Activated CD4-positive, alpha-beta T cell treated with anti-CD3 and anti-CD28 coated beads, Interleukin-2, amount 10 ng/mL, durations not matched to agents 7 days and 5 days (primary cell): ENCODE measurements around the gene ECHS1. TPM values are rescaled to one million over a fixed set of nuclear protein-coding genes. Genes with fewer than 3 reads are reported as not detected.
A peak's percentile ranks its signal among the peaks of the same experiment; 100 is the strongest.
"Not testable (repeated sequence)": the region's sequence is repeated elsewhere in the genome, so short reads cannot be mapped to it uniquely, and the experiment has no call there.

Experiments
- CTCF ChIA-PET: fragments of 350-600 bp; sonication (Branson Sonifier 250); formaldehyde crosslinking; loops from one replicate; lab custom pipeline; 2021; ENCODE audit warnings: antibody characterized with exemption; lab: Charles Lee
- POLR2A ChIA-PET: fragments of 350-600 bp; sonication (Branson Sonifier 250); formaldehyde crosslinking; loops from one replicate; lab custom pipeline; 2021; ENCODE audit warnings: antibody characterized with exemption; lab: Charles Lee
- DNase-seq: peaks from one replicate; pipeline ENCODE4 v3.0.0-alpha.2; 2020
- H3K27ac Mint-ChIP-seq: one replicate; pipeline ENCODE4 v1.8.0; 2021; ENCODE audit warnings: mild to moderate bottlenecking, moderate library complexity, mixed read lengths
- H3K27me3 Mint-ChIP-seq: one replicate; pipeline ENCODE4 v1.8.0; 2021; ENCODE audit warnings: mixed read lengths
- H3K36me3 Mint-ChIP-seq: one replicate; pipeline ENCODE4 v1.8.0; 2021; ENCODE audit warnings: low read depth, mixed read lengths
- H3K4me1 Mint-ChIP-seq: one replicate; pipeline ENCODE4 v1.8.0; 2021; ENCODE audit warnings: mixed read lengths
- H3K4me3 Mint-ChIP-seq: one replicate; pipeline ENCODE4 v1.8.0; 2021; ENCODE audit warnings: mild to moderate bottlenecking, moderate library complexity, mixed read lengths
- H3K9me3 Mint-ChIP-seq: one replicate; pipeline ENCODE4 v1.8.0; 2021; ENCODE audit warnings: mixed read lengths
- total RNA-seq, 2 experiments: library from RNA; stranded (reverse); gene quantifications; one replicate each; pipeline ENCODE4 v1.2.3, GENCODE V29; 2021

ECHS1 gene
- total RNA-seq = 10 to 100 TPM; 34.9 to 40.2 TPM

DNA sequence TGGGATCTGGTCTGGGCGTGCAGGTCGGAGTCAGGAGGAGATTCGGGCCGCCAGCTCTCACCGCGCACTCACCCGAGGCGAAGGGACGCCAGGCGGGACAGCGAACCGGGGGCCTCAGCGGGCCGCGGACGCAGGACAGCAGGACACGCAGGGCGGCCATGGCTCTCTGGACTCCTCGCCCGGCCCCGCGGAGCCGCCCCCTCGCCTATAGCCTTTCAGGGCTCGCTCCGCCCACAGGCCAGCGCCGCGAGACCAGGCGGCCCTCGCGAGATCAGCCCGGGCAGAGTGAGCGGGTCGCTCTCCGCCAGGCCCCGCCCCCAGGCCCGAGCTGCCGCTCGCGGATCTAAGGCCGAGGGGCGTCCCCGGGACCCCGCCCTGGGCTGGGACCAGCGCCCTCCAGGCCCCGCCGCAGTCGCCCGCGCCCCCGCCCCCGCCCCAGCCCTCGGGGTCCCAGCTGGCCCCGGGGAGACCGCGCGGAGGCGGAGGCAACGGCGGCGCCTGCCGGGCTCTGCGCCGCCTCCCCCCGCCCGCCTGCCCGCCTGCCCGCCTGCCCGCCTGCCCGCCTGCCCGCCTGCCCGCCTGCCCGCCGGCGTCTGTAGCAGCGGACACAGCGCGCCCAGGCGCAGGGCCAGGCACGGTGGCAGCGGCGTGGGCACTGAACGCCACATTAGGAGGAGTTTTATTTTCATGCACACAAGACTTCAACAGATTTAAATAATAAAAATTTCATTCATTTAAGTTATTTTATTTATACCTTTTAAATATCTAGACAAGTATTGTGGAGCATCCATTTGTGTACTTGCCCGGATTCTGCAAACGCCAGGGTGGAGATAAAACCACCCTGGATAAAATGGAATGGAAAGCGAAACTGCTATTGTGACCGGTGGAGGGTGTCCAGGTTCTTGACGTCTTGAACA lies at the start of gene ECHS1:
Gene ECHS1, minus strand, starts transcription at position 181 of the 917 bp plus-strand sequence. Its CDS starts 21 bp downstream, at position 160.
- ChIA-PET POLR2A (no interaction called here), CTCF (interaction anchor here (1.1 kb wide), 1 partner anchor 12 kb away, joined by 3 read pairs; no protein-coding TSS in a partner anchor)
- peak; percentile 95 for DNase-seq
- Mint-ChIP-seq H3K4me3 (peak within 1 kb of the TSS; percentile 75), H3K27ac (peak within 1 kb of the TSS; percentile 78), H3K36me3 (peaks cover 8% of the 10 kb centered on the region), H3K27me3 (peaks cover 3% of the 10 kb centered on the region), H3K4me1 (peaks cover 25% of the 10 kb centered on the region), H3K9me3 (no peaks in the 10 kb centered on the region)

- Mint-ChIP-seq H3K27me3 (peaks cover 3% of the 10 kb centered on the region), H3K36me3 (peaks cover 3% of the 10 kb centered on the region), H3K4me3 (no peak overlapping the region), H3K4me1 (no peaks in the 10 kb centered on the region), H3K9me3 (no peaks in the 10 kb centered on the region), H3K27ac (no peak overlapping the region)
- no peak for DNase-seq
- ChIA-PET POLR2A (interaction anchor here (0.6 kb wide), 1 partner anchor 14 kb away, joined by 4 read pairs; no protein-coding TSS in a partner anchor), CTCF (interaction anchor here (1.2 kb wide), 1 partner anchor 15 kb away, joined by 3 read pairs; no protein-coding TSS in a partner anchor)
Observed at GRCh38 chr10:133422223-133422806, 49.2 kb upstream of the ECHS1 start.

GRCh38 chr10:133421336-133422222 lies 48.4 kb upstream of the ECHS1 start:
- Mint-ChIP-seq H3K27ac (no peak overlapping the region), H3K27me3 (peaks cover 3% of the 10 kb centered on the region), H3K4me3 (no peak overlapping the region), H3K36me3 (peaks cover 3% of the 10 kb centered on the region), H3K4me1 (no peaks in the 10 kb centered on the region), H3K9me3 (no peaks in the 10 kb centered on the region)
- ChIA-PET CTCF (interaction anchor here (1.2 to 1.6 kb wide), 2 partner anchors 16 to 17 kb away, joined by 3 to 5 read pairs; no protein-coding TSS in a partner anchor), POLR2A (no interaction called here)
- DNase-seq = no peak

DNA sequence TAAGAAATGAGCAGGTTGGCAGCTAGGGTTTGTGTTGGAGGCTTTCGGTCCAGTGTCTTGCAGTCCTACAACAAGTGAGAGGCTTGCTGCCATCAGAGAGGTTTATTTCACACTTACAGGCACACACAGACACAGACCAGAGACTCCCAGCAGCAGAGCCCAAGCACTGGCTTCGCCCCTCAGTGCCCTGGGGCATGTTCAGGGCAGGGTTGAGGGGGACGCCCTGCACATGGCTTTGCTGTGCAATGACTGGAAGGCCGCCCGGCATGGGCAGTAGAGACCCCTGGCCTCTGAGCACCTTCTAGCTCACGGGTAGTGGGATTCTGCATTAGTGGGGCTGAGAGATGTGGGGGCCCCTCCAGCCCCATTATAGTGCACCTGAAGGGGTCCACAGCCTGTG lies 47.4 kb upstream of the ECHS1 start:
- Mint-ChIP-seq H3K4me1 (no peaks in the 10 kb centered on the region), H3K4me3 (no peak overlapping the region), H3K36me3 (peaks cover 9% of the 10 kb centered on the region), H3K9me3 (peaks cover 2% of the 10 kb centered on the region), H3K27ac (no peak overlapping the region), H3K27me3 (peaks cover 3% of the 10 kb centered on the region)
- ChIA-PET CTCF (interaction anchor here (1.6 kb wide), 1 partner anchor 18 kb away, joined by 5 read pairs; no protein-coding TSS in a partner anchor), POLR2A (no interaction called here)
- DNase-seq = no peak

GRCh38 chr10:133420028-133420427 lies 46.9 kb upstream of the ECHS1 start:
- CTCF ChIA-PET = interaction anchor here (1.6 kb wide), 1 partner anchor 18 kb away, joined by 5 read pairs; no protein-coding TSS in a partner anchor
- Mint-ChIP-seq H3K27me3 (peaks cover 3% of the 10 kb centered on the region), H3K36me3 (peaks cover 15% of the 10 kb centered on the region), H3K27ac (no peak overlapping the region), H3K4me1 (no peaks in the 10 kb centered on the region), H3K9me3 (peaks cover 7% of the 10 kb centered on the region), H3K4me3 (no peak overlapping the region)
- POLR2A ChIA-PET = no interaction called here
- no peak for DNase-seq

DNA sequence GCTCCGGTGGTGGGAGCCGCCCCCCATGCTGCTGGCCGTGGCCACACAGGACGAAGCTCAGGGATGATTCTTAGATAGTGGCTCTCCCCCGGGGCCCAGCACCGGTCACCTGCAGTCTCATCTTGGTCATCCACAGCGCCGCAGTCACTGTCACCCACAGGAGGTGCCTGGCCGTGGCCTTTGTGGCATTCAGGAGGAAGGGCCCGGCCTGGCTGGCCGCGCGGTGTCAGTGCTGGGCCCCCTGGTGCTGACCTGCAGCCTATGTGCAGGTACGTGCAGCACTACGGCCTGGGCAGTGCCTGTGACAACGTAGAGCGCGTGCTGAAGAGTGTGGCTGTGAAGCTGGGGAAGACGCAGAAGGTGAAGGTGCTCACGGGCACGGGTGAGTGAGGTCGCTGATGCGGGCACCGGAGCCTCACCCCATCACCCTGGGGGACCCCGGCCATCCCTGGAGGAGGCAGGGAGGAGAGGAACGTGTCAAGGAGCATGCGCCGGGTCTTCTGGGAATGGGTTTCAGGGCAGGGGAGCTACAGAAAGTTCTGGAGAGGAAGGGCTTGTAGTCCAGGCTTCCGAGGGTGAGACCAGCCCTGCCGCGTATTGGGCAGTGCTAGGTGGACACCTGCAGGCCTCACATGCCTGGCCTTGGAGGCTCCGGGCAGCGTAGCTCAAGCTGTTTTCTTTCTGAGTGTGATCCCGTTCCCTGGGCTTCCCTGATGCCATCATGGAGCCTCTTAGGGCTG lies 46.2 kb upstream of the ECHS1 start:
- Mint-ChIP-seq H3K4me1 (no peaks in the 10 kb centered on the region), H3K9me3 (peaks cover 7% of the 10 kb centered on the region), H3K4me3 (no peak overlapping the region), H3K27me3 (peaks cover 3% of the 10 kb centered on the region), H3K27ac (no peak overlapping the region), H3K36me3 (peaks cover 20% of the 10 kb centered on the region)
- no peak for DNase-seq
- ChIA-PET CTCF (interaction anchor here (1.6 kb wide), 1 partner anchor 19 kb away, joined by 5 read pairs; no protein-coding TSS in a partner anchor), POLR2A (no interaction called here)

GRCh38 chr10:133418289-133418993 lies 45.3 kb upstream of the ECHS1 start:
- Mint-ChIP-seq H3K27ac (no peak overlapping the region), H3K27me3 (peaks cover under 1% of the 10 kb centered on the region), H3K9me3 (peaks cover 8% of the 10 kb centered on the region), H3K36me3 (peaks cover 25% of the 10 kb centered on the region), H3K4me1 (no peaks in the 10 kb centered on the region), H3K4me3 (no peak overlapping the region)
- ChIA-PET CTCF (interaction anchor here (1.0 kb wide), 1 partner anchor 71 kb away, joined by 3 read pairs; the partner anchor contains the start of gene PRAP1), POLR2A (no interaction called here)
- DNase-seq = no peak

GRCh38 chr10:133415752-133416151 lies 42.6 kb upstream of the ECHS1 start:
- H3K27me3 Mint-ChIP-seq = no peaks in the 10 kb centered on the region
- H3K27ac Mint-ChIP-seq = no peak overlapping the region
- no peak for DNase-seq
- CTCF ChIA-PET = no interaction called here
- no peaks in the 10 kb centered on the region for H3K4me1 Mint-ChIP-seq
- H3K36me3 Mint-ChIP-seq = peaks cover 52% of the 10 kb centered on the region
- POLR2A ChIA-PET = no interaction called here
- no peak overlapping the region for H3K4me3 Mint-ChIP-seq
- peaks cover 29% of the 10 kb centered on the region for H3K9me3 Mint-ChIP-seq

- H3K27ac Mint-ChIP-seq, DNase-seq, H3K27me3 Mint-ChIP-seq, H3K4me1 Mint-ChIP-seq, CTCF ChIA-PET, H3K4me3 Mint-ChIP-seq, POLR2A ChIA-PET: not testable (repeated sequence)
- H3K9me3 Mint-ChIP-seq = peaks cover 38% of the 10 kb centered on the region
- H3K36me3 Mint-ChIP-seq = peaks cover 64% of the 10 kb centered on the region
Observed at GRCh38 chr10:133414401-133414800, 41.2 kb upstream of the ECHS1 start.

- H3K27ac Mint-ChIP-seq = no peak overlapping the region
- no peak overlapping the region for H3K4me3 Mint-ChIP-seq
- CTCF ChIA-PET = no interaction called here
- peaks cover 48% of the 10 kb centered on the region for H3K9me3 Mint-ChIP-seq
- no peaks in the 10 kb centered on the region for H3K27me3 Mint-ChIP-seq
- no peak for DNase-seq
- peaks cover 13% of the 10 kb centered on the region for H3K4me1 Mint-ChIP-seq
- POLR2A ChIA-PET = no interaction called here
- H3K36me3 Mint-ChIP-seq = peaks cover 81% of the 10 kb centered on the region
Observed at GRCh38 chr10:133412381-133412711, 39.2 kb upstream of the ECHS1 start.
